C4-2B (cell line): ENCODE data around the gene COL26A1.
"Not testable (repeated sequence)": the region's sequence is repeated elsewhere in the genome, so short reads cannot be mapped to it uniquely, and the experiment has no call there.

ENCODE experiments used
- H3K27ac ChIP-seq: fragments of 450-650 bp; 2 replicates; pipeline ENCODE4 v1.5.1; 2017
- CTCF ChIP-seq: fragments of 450-650 bp; conservative IDR thresholded peaks from 2 replicates; pipeline ENCODE4 v1.5.1; 2017; ENCODE audit warnings: mild to moderate bottlenecking
- ZFX ChIP-seq: fragments of 450-650 bp; IDR thresholded peaks from 2 replicates; pipeline ENCODE4 v1.6.1; 2017

Gene COL26A1

DNA sequence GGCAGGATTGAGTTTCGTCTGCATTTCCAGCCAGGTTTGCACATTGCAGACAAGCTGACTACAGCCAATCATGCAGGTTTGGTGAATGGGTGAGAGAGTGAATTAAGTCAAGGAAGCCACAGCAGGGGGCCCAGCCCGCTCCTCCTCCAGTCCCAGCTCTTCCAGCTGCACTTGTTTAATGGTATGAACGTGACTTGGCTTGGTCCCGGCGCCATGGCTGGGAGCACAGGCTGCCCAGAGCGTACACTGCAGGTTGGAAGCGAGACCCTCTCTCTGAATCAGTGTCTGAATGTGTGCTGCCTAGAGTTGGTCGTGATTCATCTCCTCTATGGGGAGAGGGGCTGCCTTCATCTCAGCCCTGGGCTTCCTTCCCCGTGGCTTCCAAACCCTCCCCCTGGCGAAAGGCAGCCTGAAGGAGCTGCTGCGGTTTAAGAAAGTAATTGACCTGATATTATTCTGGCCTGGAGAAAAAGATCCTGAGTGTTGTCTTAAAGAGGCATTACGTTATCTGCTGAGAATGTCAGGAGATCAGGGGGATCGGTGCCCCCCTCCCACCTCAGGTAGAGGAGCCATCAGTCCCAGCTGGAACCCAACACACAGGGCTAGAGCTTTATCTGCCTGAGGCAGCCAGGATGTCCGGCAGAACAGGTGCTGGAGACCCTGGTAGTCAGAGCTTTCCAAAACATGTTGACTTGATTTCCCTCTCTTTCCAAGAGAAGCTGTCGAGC, 132.1 kb downstream of the COL26A1 start:
- H3K27ac ChIP-seq = no peak overlapping the region
- TF ChIP-seq ZFX = no peak
- no peak for TF ChIP-seq CTCF

DNA sequence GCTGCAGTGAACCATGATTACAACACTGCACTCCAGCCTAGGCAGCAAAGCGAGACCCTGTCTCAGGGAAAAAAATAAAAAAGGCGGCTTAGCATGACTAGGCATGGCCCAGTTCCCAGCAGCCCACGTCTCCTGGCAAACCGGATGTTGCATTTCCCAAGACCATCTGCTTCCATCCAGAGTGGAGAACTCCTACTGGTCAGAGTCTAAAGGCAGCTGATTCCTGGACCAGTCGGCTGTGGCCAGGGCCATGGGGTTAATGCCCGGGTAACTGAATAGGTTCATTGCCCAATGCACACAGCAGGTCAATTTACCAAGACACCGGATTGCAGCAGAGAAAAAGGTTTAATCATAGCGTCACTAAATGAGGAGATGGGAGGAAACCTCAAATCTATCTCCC, 133.3 kb downstream of the COL26A1 start:
- H3K27ac ChIP-seq = no peak overlapping the region
- TF ChIP-seq ZFX (no peak), CTCF (no peak)

- TF ChIP-seq ZFX (no peak), CTCF (no peak)
- H3K27ac ChIP-seq = no peak overlapping the region
These were observed 138.7 kb downstream of the COL26A1 start for GRCh38 chr7:101501351-101501750.

DNA sequence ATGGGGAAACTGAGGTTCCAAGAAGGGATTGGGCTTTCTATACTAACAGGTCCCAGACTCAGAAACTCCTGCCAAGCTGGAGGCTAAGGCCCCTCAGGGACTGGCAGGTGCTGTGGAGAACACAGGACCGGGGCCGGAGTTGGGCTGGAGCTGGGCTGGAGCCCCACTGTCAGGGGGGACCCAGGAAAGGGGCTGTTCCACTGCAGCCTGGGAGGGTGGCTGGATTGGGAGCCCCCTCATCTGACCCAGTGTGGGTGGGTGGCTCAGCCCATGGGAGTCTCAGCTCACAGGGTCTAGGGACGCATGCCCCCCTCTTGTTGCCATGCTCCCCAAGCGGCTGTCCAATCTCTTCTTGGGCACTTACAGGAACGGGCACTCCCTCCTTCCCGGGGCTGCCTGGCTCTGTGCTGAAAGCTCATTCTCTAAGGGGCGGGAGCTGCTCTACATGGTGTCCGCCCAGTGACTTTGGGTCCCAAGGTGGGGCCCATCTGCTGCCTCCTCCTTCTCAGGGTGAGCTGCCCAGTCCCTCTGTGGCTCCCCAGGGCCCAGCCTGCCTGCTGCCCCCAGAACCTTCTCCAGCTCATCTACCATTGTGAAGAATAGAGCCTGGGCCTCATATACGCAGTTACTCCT, 139.9 kb downstream of the COL26A1 start:
- TF ChIP-seq CTCF (no peak), ZFX (no peak)
- no peak overlapping the region for H3K27ac ChIP-seq

- not testable (repeated sequence) for H3K27ac ChIP-seq
These were observed 142.8 kb downstream of the COL26A1 start for GRCh38 chr7:101505510-101505909.

GRCh38 chr7:101506531-101506930, 143.9 kb downstream of the COL26A1 start:
- H3K27ac ChIP-seq = no peak overlapping the region
- TF ChIP-seq ZFX = no peak
- no peak for TF ChIP-seq CTCF

GRCh38 chr7:101507327-101507726, 144.7 kb downstream of the COL26A1 start:
- no peak for TF ChIP-seq ZFX
- TF ChIP-seq CTCF = no peak
- no peak overlapping the region for H3K27ac ChIP-seq
